Mucosa of stomach (tissue), 1 donor: Measurements from ENCODE around the gene ACOX2.
"Not testable (repeated sequence)": the region's sequence is repeated elsewhere in the genome, so short reads cannot be mapped to it uniquely, and the experiment has no call there.

ENCODE experiments used
- H3K27me3 ChIP-seq: one replicate; pipeline ENCODE4 v1.7.0; 2013; ENCODE audit warnings: mild to moderate bottlenecking, low read length; ENCODE audit not compliant: control insufficient read depth, insufficient read depth
- H3K36me3 ChIP-seq: one replicate; pipeline ENCODE4 v1.7.0; 2013; ENCODE audit warnings: low read length; ENCODE audit not compliant: control insufficient read depth, insufficient read depth
- H3K4me1 ChIP-seq: one replicate; pipeline ENCODE4 v1.7.0; 2013; ENCODE audit warnings: mild to moderate bottlenecking, low read length; ENCODE audit not compliant: control insufficient read depth, insufficient read depth
- H3K4me3 ChIP-seq: one replicate; pipeline ENCODE4 v1.7.0; 2013; ENCODE audit warnings: low read length
- H3K9ac ChIP-seq: one replicate; pipeline ENCODE4 v1.7.0; 2013; ENCODE audit warnings: mild to moderate bottlenecking, low read length, moderate library complexity
- H3K9me3 ChIP-seq: one replicate; pipeline ENCODE4 v1.7.0; 2013; ENCODE audit warnings: mild to moderate bottlenecking, low read length, moderate library complexity; ENCODE audit not compliant: control insufficient read depth
- donor health status: Pancreatic carcinoma.

ACOX2 gene

DNA sequence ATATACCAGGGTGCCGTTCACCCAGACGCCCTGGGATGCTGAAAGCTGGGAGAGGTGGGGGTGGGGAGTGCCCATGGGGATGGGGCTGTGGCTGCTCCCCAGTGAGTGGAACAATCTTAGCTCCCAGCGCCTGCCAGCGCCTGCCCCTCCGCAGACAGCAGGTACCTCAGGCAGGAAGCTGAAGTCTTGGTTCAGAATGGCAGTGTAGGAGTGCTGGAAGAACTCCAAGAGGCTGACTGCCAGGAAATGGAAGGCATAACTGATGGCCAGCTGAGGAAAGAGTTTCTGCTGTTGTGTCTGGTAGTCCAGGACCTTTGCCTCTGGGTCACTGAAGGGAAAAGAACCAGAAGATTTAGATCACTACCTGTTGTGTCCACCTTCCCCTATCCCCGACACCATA lies 8.4 kb downstream of the ACOX2 start:
- H3K4me3 ChIP-seq, result no peak overlapping the region
- H3K27me3 ChIP-seq, result no peaks in the 10 kb centered on the region
- H3K9ac ChIP-seq, result no peak overlapping the region
- peaks cover 7% of the 10 kb centered on the region for H3K36me3 ChIP-seq
- peaks cover 12% of the 10 kb centered on the region for H3K4me1 ChIP-seq
- no peaks in the 10 kb centered on the region for H3K9me3 ChIP-seq

DNA sequence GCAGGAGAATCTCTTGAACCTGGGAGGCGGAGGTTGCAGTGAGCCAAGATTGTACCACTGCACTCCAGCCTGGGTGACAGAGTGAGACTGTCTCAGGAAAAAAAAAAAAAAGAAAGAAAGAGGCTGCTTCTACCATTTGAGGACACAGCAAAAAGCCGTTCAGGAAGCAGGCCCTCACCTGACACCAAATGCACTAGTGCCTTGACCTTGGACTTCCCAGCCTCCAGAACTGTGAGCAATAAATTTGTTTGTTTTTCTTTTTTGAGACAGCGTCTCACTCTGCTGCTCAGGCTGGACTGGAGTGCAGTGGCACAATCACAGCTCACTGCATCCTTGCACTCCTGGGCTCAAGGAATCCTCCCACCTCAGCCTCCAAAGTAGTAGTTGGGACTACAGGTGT lies 9.6 kb downstream of the ACOX2 start:
- not testable (repeated sequence) for H3K4me1 ChIP-seq, H3K9me3 ChIP-seq, H3K27me3 ChIP-seq, H3K4me3 ChIP-seq, H3K9ac ChIP-seq, H3K36me3 ChIP-seq

DNA sequence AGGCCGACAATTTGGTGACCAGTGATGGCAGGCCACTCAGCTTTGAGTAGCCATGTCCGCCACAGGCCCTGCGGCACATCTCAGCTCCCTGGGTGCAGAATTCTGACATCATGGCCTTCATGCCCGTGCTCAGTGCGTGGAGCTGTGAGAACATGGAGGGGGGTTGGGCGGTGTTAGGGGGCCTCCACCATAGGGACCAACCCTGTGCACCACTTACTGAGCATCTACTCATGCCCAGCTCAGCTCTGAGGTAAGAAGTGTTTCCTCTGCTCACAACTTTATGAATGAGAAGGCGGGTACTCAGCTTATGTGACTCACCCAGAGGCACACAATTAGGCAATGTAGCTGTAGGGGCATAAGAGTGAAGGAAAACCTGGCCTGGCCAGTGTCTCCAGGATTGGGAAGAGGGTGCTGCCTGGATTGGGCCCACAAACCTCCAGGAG lies 10.5 kb downstream of the ACOX2 start:
- Histone ChIP-seq H3K9me3 (no peaks in the 10 kb centered on the region), H3K4me3 (no peak overlapping the region), H3K27me3 (no peaks in the 10 kb centered on the region), H3K4me1 (peaks cover 4% of the 10 kb centered on the region), H3K36me3 (peaks cover 7% of the 10 kb centered on the region), H3K9ac (no peak overlapping the region)

DNA sequence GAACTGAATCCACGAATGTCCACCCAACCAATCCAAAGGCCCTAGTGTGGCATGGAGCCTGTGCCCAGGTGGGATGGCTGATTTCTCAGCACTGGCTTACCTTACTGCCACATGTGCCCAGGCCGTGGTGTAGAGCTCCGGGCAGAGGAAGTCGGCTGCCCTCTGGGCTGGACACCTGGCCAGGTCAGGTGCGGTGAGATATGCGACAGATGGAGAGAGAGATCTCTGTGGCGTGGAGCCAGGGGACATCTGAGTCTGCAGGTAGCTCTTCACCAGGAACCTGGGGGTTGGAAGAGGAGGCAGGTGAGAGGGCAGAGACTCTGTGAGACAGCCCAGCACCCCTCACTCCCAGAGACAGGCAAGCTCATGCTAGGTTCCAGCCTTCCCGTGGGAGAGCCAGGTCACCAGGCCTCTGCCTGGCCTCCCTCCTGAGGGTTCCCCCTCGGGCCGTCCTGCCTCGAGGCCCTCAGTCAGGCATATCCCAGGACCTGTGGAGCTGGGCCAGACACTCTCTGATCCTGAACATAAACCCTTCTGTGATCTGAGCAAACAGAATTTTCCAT lies 12.6 kb downstream of the ACOX2 start:
- H3K4me3 ChIP-seq, result no peak overlapping the region
- peaks cover 7% of the 10 kb centered on the region for H3K36me3 ChIP-seq
- H3K9me3 ChIP-seq, result no peaks in the 10 kb centered on the region
- peaks cover 4% of the 10 kb centered on the region for H3K4me1 ChIP-seq
- no peaks in the 10 kb centered on the region for H3K27me3 ChIP-seq
- no peak overlapping the region for H3K9ac ChIP-seq

DNA sequence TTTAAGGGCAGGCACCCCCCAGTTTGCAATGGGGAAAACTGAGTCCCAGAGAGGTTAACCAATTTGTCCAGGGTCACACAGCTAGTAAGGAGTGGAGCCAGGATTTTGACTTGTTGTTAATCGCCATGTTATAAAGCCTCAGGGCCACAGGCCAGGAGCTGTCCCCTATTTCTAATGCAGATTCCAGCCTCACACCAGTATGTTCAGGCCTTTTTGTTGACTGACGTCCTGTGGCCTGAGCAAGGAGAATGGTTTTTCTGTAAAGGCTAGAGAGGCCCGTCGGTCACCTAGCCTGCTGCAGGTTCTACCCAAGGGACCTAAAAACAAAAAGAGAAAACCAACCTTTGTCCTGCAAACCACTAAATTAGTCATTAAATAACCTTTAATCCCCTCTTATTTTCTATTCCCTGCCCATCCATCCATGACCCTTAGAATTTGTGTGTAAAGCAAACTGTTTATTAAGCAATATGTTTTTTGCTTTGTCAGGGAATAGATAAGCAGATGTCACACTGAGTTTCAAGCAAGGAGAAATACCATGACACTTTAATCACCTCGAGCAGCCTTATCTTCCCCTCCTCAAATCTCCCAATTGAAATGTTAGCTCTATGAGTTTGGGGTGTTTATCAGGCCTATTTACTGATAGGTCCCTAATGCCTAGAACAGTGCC lies 14.1 kb downstream of the ACOX2 start:
- Histone ChIP-seq H3K4me1 (no peaks in the 10 kb centered on the region), H3K36me3 (peaks cover 7% of the 10 kb centered on the region), H3K27me3 (no peaks in the 10 kb centered on the region), H3K9ac (no peak overlapping the region), H3K9me3 (no peaks in the 10 kb centered on the region), H3K4me3 (no peak overlapping the region)

DNA sequence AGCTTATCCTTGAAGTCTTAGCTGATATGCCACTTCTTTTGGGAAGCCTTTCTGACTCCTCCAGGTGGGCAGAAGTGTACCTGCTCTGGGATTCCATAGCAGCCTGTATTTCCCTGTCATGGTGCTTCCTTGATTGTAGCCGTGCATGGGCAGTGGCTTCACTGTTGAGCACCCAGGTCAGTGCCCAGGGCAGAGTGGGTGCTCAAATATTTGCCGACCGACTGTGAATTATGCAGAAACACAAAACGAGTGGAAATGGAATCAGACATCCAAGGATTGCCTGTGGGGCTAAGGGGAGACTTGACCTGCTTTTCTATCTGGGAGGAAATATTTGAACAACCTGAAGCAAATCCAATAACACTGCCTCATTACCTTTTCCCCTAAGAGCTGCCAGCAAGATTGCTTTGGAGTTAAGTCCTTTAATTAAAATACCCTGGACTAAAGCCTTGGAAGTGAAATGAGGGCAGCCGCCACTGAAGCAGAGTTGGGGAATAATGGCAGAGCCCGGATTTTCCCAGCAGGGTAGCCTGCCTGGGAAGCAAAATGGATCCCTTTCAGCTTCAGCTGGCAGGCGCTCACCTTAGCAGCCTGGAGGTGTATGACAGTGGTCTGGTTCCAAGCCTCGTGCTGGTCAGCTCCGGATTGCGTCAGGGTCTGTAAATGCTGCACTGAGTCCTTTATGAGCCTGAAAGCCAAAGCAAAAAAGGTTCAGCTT lies 14.9 kb downstream of the ACOX2 start:
- Histone ChIP-seq H3K36me3 (peaks cover 7% of the 10 kb centered on the region), H3K9me3 (no peaks in the 10 kb centered on the region), H3K9ac (no peak overlapping the region), H3K27me3 (no peaks in the 10 kb centered on the region), H3K4me3 (no peak overlapping the region), H3K4me1 (no peaks in the 10 kb centered on the region)

DNA sequence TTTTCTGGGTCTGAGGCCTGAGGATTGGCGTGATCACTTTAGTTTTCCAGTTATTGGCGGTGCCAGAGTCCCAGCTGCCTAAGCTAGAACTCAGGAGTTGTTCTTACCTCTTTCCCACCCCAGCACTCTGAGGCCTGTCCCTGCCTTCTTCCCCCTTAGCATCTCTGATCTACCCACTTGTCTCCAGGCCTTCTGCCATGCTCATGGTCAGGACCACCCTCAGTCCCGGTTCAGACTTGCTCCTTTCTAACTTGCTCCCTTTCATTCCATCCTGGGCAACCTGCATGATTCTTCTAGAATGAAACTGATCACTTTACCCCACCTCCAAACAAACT lies 15.7 kb downstream of the ACOX2 start:
- Histone ChIP-seq H3K4me3 (no peak overlapping the region), H3K36me3 (peaks cover 7% of the 10 kb centered on the region), H3K9ac (no peak overlapping the region), H3K9me3 (no peaks in the 10 kb centered on the region), H3K4me1 (no peaks in the 10 kb centered on the region), H3K27me3 (no peaks in the 10 kb centered on the region)

DNA sequence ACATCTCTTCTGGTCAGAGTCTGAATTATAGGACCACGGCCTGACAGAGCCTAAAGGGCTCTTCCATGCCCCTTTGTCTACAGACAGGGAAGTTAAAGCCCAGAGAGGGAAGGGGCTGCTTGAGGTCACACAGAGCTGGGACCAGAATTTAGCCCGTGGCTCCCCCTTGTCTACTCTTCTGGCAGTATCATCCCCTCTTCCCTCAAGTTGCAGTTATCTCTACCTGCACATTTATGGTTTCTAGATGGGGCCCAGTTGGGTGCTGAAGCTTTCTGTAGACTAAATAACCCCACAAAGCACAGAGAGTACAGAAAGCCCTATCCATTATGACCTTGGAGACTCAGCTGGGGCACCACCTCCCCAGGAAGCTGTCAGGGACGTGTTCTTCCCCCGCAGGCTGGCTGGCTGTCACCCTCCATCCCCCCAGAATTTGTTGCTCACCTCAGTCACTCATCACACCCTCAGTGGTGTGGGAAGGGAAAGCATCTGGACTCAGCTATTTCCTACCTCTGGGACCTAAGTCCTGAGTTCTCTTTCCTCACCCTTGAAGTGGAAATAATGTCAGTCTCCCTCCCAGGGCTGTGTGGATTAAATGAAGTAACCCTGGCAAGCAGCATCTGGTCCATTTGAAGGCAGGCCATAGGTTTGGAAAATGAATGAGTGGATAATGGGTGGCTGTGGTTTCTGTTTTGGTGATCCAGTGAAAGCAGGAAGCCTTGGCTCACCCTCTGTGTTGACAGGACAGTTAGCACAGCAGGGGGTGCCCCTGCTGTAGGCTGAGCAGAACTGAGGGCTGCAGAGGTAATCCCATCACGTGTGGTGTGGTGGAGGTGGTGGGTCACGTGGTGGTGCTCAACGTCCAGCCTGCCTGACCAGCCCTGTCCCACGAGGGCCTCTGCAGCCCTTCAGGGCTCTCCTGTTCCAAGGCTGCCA lies 16.3 kb downstream of the ACOX2 start:
- Histone ChIP-seq H3K4me3 (no peak overlapping the region), H3K36me3 (peaks cover 7% of the 10 kb centered on the region), H3K27me3 (no peaks in the 10 kb centered on the region), H3K9me3 (no peaks in the 10 kb centered on the region), H3K9ac (no peak overlapping the region), H3K4me1 (no peaks in the 10 kb centered on the region)

DNA sequence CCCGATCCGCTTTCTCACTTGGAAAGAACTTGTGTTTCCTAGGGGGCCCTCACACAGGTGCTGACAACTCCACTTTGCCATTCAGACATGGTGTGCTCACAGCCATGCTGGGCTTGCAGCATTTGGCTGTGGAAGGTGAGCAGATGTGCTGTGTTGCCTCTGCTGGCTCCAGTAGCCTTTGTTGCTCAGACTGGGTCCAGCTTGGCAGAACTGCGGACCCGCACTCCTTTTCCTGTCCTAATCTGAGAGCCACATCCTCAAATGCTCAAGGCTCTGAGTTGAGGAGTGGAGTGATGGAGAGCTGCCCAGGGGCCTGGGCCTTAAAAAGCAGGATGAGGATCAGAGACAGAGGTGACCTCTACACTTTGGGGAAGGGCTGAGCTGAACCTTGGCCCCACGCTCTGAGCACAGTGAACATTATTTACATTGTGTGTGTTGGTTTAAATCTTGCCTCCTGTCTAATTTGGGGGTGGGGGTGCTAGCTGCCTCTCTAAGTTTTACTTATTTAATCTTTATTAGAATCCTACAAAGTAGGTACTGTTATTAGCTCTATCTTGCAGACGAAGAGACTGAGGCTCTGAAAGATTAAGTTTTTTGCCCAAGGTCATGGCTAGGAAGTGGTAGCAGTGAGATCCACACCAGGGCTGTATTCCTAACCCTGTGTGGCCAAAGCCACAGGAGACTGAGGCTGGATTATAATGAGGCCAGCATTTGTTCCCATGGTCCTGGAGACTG lies 17.2 kb downstream of the ACOX2 start:
- Histone ChIP-seq H3K9me3 (no peaks in the 10 kb centered on the region), H3K9ac (no peak overlapping the region), H3K4me3 (no peak overlapping the region), H3K4me1 (no peaks in the 10 kb centered on the region), H3K36me3 (peaks cover 7% of the 10 kb centered on the region), H3K27me3 (no peaks in the 10 kb centered on the region)

DNA sequence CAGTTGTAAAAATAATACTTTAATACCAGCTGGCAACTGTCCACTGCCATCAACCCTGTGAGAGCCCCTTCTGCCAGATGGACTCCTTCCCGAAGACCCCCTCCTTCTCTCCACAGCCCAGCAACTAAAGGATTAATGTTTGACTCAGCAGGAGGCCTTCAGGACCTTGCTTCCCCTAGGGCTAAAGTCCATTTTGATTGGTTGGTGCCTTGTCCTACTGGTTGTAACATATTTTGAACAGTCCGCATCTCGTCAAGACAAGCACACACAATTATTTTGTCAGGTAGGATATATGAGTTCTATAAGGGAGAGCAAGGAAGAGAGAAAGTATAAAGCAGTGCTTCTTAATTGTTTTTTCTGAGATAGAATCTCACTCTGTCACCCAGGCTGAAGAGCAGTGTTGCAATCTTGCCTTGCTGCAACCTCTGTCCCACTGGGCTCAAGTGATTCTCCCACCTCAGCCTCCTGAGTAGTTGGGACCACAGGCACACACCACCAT lies 18.6 kb downstream of the ACOX2 start:
- H3K9ac ChIP-seq, result no peak overlapping the region
- H3K4me3 ChIP-seq, result no peak overlapping the region
- H3K36me3 ChIP-seq, result no peaks in the 10 kb centered on the region
- no peaks in the 10 kb centered on the region for H3K9me3 ChIP-seq
- no peaks in the 10 kb centered on the region for H3K4me1 ChIP-seq
- no peaks in the 10 kb centered on the region for H3K27me3 ChIP-seq

DNA sequence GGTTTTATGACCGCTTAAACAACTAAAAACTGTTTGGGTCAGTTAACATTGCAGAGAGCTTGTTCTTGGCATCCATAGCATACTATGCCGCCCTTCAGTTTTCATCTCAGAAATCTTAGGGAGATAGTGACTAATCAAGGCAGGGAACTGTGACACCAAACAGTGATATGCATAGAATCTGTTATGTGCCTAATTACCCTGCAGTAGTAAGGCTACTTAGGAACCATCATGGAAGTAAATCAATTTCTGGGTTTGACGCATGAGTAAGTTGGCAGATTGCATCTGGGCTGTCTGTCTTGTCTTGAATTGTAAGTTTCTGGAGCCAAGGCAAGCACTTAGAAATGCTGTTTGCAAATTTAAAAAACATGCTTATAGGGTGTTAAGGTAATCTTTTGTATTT lies 22.6 kb downstream of the ACOX2 start:
- Histone ChIP-seq H3K27me3 (no peaks in the 10 kb centered on the region), H3K9ac (no peak overlapping the region), H3K4me3 (no peak overlapping the region), H3K36me3 (no peaks in the 10 kb centered on the region), H3K9me3 (no peaks in the 10 kb centered on the region), H3K4me1 (no peaks in the 10 kb centered on the region)
